DMS53 treated with DMSO at 0.1 percent for 48 hours (cell line): Measurements from ENCODE around the gene PRKCE.
"Not testable (repeated sequence)": the region's sequence is repeated elsewhere in the genome, so short reads cannot be mapped to it uniquely, and the experiment has no call there.

ENCODE experiments used
- DNase-seq: peaks from one replicate; lab custom pipeline; 2025; ENCODE audit not compliant: unreplicated experiment; lab: John Stamatoyannopoulos, UW

Gene PRKCE

GRCh38 chr2:45696708-45697107 is 45.2 kb downstream of the PRKCE start:
- DNase-seq, result no peak

GRCh38 chr2:45697190-45697589 is 45.7 kb downstream of the PRKCE start:
- DNase-seq, result no peak

GRCh38 chr2:45698554-45698953 is 47.1 kb downstream of the PRKCE start:
- no peak for DNase-seq

GRCh38 chr2:45699032-45699658 is 47.7 kb downstream of the PRKCE start:
- no peak for DNase-seq

GRCh38 chr2:45700407-45701013 is 49.0 kb downstream of the PRKCE start:
- no peak for DNase-seq

- no peak for DNase-seq
Observed at GRCh38 chr2:45705233-45705632, 53.8 kb downstream of the PRKCE start.

GRCh38 chr2:45706033-45706432 is 54.6 kb downstream of the PRKCE start:
- no peak for DNase-seq

- no peak for DNase-seq
Observed at GRCh38 chr2:45707006-45707405, 55.5 kb downstream of the PRKCE start.

GRCh38 chr2:45707661-45708060 is 56.2 kb downstream of the PRKCE start:
- DNase-seq, result no peak

- no peak for DNase-seq
Observed at GRCh38 chr2:45708501-45708900, 57.0 kb downstream of the PRKCE start.

- no peak for DNase-seq
Observed at GRCh38 chr2:45709137-45709536, 57.7 kb downstream of the PRKCE start.

GRCh38 chr2:45710468-45710867 is 59.0 kb downstream of the PRKCE start:
- DNase-seq, result no peak

GRCh38 chr2:45711224-45711623 is 59.7 kb downstream of the PRKCE start:
- no peak for DNase-seq

GRCh38 chr2:45712570-45712969 is 61.1 kb downstream of the PRKCE start:
- DNase-seq, result no peak

GRCh38 chr2:45713136-45713535 is 61.7 kb downstream of the PRKCE start:
- DNase-seq, result no peak

GRCh38 chr2:45713591-45713990 is 62.1 kb downstream of the PRKCE start:
- no peak for DNase-seq

- no peak for DNase-seq
Observed at GRCh38 chr2:45714679-45715078, 63.2 kb downstream of the PRKCE start.

GRCh38 chr2:45715601-45716379 is 64.3 kb downstream of the PRKCE start:
- no peak for DNase-seq

- not testable (repeated sequence) for DNase-seq
Observed at GRCh38 chr2:45716432-45716831, 65.0 kb downstream of the PRKCE start.

GRCh38 chr2:45716915-45717314 is 65.4 kb downstream of the PRKCE start:
- no peak for DNase-seq

- no peak for DNase-seq
Observed at GRCh38 chr2:45720210-45720609, 68.7 kb downstream of the PRKCE start.

GRCh38 chr2:45721150-45721549 is 69.7 kb downstream of the PRKCE start:
- no peak for DNase-seq
